GM21381 (cell line): Measurements from ENCODE around the gene ST6GALNAC5.

Experiments used
- ATAC-seq: cut with Tn5 transposase; IDR thresholded peaks from one replicate; pipeline ENCODE4 v1.9.1; 2021; ENCODE audit warnings: mild to moderate bottlenecking, moderate library complexity; ENCODE audit not compliant: unreplicated experiment

The ST6GALNAC5 gene

GRCh38 chr1:77096496-77097255, 229.4 kb downstream of the ST6GALNAC5 start:
- no peak for ATAC-seq

GRCh38 chr1:77100875-77101274, 233.6 kb downstream of the ST6GALNAC5 start:
- no peak for ATAC-seq

DNA sequence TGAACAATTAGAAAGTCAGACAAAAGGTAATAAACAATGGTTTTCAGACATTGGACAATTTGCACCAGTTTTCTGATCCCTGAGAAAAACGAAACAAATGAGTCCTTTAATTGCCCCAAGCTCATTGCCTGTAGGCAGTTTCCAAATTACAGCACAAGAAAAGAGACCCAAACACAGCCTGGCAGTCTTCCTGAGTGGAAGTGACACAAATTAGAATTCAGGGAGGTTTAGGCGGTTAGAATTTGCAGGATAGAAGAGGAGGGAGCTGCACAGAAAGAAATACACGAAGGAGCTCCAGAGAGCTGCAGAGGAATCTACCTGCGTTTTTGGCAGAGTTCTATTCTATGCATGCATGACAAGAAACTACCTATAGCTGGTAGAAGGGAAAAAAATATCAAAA, 236.2 kb downstream of the ST6GALNAC5 start:
- ATAC-seq = no peak

- ATAC-seq = no peak
These were observed 237.4 kb downstream of the ST6GALNAC5 start for GRCh38 chr1:77104672-77105071.
